GM20000 (cell line): ENCODE data around the gene EFNB1.

Experiments
- DNase-seq: peaks from one replicate; pipeline ENCODE4 v3.0.0; 2012; ENCODE audit warnings: low spot score
- TF ChIP-seq, protein P1 (sequence below): IDR thresholded peaks from 2 replicates; pipeline ENCODE4 v1.5.1; 2012; ENCODE audit warnings: mild to moderate bottlenecking, control low read depth; ENCODE audit errors: extremely low read depth, missing control alignments

The EFNB1 gene

DNA sequence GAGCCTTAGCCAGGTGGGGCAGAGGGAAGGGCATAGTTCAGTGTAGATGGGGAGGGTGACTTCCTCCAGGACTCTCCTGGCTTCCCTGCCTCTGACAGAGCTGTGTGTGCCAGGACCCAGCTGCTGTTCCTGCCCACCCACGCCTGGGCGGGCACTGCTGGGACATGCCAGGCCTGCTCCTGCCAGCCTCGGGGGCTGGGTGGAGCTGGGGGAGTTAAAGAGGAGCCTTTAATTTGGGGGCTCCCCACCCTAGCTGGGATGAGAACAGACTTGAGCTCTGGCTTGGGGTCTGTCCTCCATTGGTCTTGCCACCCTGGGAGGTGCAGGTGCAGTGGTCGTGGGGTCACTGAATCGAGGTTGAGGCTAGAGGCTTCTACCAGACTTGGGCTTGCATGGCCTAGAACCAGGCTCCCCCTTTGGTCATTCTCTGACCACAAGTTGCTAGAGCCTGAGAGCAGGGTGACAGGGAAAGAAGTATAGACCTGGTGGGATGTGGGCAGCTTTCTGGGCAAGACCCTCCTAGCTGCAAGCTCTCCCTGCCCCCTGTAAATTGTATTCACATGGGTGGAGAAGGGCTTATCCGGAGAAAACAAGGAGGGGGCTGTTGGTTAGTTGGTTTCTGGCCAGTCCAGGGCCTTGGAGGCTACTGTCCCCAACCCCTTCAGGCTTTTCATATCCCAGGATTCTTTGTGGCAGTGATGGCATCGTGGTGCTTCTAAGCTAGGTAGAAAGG, 5.7 kb downstream of the EFNB1 start:
- DNase-seq: no peak
- TF ChIP-seq, protein P1, sequence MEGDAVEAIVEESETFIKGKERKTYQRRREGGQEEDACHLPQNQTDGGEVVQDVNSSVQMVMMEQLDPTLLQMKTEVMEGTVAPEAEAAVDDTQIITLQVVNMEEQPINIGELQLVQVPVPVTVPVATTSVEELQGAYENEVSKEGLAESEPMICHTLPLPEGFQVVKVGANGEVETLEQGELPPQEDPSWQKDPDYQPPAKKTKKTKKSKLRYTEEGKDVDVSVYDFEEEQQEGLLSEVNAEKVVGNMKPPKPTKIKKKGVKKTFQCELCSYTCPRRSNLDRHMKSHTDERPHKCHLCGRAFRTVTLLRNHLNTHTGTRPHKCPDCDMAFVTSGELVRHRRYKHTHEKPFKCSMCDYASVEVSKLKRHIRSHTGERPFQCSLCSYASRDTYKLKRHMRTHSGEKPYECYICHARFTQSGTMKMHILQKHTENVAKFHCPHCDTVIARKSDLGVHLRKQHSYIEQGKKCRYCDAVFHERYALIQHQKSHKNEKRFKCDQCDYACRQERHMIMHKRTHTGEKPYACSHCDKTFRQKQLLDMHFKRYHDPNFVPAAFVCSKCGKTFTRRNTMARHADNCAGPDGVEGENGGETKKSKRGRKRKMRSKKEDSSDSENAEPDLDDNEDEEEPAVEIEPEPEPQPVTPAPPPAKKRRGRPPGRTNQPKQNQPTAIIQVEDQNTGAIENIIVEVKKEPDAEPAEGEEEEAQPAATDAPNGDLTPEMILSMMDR: no peak

DNA sequence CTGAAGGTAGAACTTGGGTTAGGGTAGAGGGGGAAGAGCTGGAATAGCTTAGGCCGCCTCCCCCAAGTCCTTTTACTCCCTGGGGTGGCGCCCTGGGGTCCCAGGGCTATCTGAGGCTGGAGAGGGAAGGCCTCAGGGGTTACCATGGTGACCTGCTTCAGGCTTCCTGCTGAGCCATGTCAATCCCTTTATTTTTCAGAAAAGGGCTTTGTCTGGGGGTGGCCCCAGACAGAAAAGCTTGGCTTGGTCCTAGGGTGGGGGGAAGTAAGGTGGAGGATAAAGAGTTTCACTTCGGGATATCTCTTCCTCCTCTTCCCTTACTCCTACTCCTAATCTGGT, 6.3 kb downstream of the EFNB1 start:
- TF ChIP-seq, protein P1: no peak
- DNase-seq: no peak

DNA sequence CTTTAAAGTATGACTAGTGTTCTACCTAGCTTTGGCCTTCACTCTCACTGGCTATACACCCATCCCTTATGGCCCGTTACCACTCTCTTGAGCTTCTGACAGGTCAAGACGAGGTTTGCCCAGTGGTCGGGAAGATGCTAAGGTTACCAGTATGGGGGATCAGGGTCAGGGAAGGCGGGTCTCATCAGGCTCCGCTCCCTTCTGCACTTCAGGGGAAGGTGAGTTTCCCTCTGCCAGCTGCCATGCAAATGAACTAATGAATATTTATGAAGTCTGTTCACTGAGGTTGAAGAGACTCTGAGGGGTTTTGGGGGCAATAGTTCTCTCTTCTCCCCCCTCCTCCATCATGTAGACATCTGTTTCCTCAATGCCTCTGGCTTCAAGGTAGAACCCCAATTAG, 6.6 kb downstream of the EFNB1 start:
- no peak for DNase-seq
- TF ChIP-seq, protein P1: no peak

DNA sequence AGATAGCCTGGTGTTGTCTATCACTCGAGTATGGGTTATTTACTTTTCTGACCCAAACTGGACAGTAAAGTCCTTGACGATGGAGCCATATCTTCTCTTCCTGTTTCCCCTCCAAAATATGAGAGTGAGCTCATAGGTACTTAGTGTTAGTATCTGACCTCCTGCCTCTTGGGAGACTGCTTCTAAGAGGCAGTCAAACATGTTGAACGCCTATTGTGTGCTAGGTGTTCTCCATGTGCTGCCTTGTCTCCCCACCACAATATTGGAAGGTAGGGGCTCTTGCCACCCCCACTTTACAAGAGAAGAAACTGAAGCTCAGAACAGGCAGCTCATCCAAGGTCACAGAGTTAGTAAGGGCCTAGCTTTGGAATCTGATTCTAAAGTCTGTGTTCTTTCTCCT, 8.3 kb downstream of the EFNB1 start:
- TF ChIP-seq, protein P1: no peak
- no peak for DNase-seq

DNA sequence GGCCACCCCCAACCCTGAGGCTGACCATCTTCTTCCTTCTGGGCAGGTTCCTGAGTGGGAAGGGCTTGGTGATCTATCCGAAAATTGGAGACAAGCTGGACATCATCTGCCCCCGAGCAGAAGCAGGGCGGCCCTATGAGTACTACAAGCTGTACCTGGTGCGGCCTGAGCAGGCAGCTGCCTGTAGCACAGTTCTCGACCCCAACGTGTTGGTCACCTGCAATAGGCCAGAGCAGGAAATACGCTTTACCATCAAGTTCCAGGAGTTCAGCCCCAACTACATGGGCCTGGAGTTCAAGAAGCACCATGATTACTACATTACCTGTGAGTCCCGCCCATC, 9.7 kb downstream of the EFNB1 start:
- DNase-seq: no peak
- TF ChIP-seq, protein P1: no peak

DNA sequence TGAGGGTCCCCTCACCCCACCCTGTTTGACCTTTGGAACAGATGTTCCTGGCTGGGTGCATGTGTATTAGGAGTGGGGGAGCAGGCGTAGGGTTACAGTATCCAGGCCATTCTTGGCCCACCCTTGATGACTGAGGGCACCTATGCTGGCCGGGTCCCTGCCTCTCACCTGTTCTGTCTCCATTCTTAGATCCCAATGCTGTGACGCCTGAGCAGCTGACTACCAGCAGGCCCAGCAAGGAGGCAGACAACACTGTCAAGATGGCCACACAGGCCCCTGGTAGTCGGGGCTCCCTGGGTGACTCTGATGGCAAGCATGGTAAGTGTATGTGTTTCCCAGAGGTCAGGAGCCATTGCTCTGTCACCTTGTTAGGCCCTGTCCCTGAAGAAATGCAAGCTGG, 10.9 kb downstream of the EFNB1 start:
- TF ChIP-seq, protein P1: no peak
- no peak for DNase-seq

DNA sequence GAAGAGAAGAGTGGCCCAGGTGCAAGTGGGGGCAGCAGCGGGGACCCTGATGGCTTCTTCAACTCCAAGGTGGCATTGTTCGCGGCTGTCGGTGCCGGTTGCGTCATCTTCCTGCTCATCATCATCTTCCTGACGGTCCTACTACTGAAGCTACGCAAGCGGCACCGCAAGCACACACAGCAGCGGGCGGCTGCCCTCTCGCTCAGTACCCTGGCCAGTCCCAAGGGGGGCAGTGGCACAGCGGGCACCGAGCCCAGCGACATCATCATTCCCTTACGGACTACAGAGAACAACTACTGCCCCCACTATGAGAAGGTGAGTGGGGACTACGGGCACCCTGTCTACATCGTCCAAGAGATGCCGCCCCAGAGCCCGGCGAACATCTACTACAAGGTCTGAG, 11.4 kb downstream of the EFNB1 start:
- DNase-seq: no peak
- TF ChIP-seq, protein P1: no peak
